ENCODE measurements around the gene AUTS2.

The AUTS2 gene

DNA sequence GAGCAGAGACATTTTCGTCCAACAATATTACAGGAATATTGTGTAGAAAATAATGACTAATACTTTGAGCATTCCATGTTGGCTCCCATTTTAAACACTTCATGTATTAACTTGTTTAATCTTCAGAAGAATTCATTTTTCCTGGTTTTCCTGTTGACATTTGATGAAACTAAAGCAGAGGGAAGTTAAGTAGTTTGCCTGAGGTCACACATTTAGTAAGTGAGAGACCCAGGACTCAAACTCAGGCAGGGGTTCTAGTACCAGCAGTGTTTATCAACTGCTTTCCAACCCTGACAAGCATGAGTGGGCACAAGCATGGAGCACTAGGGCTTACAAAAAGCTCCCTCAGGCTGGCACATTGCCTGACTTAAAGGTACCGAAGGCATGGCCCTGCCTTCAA, 719.1 kb downstream of the AUTS2 start:
- DNase-seq, result no peak

DNA sequence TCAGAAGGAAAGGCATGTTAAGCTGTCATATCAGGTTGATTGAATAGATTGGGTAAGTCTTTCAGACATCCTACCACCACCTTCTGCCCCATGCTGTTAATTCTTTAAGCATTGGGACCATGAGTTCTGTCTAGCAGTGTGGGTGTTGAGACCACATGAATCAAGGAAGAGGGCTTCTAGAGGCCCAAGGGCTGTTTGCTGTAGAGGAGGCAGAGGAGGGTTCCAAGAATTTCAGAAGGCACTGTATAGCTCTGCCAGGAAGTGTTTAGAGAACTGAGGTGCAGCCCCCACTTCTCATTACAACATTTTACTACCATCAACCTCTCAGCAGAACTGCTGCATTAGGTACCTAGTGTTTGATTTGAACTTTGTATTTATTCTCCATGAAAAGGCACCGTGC, 720.2 kb downstream of the AUTS2 start:
- no peak for DNase-seq

DNA sequence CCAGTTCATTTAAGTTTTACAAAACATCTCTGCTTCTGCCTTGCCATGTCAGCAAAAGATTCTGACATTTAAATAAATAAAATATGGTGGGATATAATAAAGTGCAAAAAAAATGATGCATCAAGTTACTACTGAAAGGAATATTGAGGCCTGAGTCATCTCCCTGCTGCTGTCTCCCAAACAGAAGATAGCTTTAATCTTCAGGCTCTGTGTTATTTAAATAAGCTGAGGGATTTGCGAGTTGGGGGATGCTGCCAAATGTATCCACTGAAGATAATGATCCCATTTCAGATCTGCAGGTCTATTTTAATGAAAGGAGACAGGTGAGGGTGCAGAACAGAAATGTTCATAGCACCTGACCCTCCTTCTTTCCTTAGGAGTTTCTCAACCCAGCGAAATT, 720.8 kb downstream of the AUTS2 start:
- no peak for DNase-seq

DNA sequence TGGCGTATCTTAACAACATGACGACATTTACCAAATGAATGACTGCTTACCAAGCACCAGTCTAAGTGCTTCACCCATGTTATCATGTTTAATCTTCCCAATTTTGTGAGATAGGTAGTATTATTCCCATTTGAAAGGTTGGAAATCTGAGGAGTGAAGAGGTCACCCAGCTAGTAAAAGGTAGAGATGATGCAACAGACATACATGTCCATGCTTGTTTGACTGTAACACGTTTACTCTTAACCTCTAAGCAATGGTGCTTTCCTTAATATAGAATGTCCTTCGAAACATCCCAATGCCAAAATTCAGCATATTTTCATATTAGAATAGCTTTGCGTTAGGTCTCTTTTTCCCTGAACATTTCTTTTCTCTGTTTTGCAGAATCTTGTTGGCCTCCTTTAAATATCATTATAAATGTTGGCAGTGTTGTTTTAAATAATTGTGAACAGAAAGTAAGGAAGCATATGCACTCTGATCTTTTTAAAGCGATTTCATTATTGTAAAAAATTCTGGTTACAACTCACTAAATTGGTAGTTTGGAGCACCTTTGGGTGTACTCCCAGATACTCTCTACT, 722.8 kb downstream of the AUTS2 start:
- no peak for DNase-seq

DNA sequence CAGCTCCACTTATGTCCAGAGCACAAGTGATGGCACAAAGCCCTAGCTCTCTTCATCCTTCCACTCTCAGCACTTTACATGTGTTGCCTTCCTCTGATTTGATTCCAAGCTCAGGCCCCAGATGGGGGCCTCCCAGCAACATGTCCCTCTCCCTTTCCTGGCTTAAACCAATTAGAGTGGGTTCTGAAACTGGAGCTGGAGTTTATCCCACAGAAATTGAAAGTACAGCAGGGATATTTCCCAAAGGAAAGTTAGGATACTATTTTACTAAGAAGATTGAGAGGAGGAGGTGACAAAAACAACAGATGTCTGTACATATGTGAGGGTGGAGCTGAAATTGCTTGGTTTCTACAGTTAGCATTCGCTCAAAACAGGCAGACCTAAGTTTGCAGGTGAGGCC, 724.6 kb downstream of the AUTS2 start:
- DNase-seq, result no peak

DNA sequence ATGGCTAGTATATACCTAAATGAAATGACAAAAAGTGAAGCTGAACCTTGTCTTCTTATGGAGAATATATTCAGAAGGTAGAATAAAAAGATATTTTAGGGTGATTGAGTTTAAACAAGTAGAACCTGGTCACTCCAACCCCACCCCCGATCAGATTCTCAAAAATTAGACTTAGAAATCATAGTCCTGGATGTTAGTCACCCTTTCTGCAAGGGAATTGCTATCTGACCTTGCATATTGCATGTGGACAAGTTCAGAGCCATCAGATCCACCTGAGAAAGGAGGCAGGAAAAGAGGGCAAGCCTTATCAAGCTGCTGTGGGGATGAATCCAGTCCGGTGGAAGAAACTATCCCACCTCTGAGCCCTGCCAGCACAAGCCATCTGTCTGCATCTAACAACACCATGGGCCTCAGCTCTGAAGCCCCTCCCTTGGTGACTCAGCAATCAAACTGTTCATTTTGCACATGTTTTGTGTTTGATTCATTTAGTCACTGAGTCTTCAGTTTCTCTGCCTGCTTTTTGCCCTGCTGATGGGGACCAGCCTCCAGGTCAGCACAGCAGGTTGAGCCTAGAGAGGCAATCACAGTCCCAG, 727.3 kb downstream of the AUTS2 start:
- DNase-seq, result no peak

DNA sequence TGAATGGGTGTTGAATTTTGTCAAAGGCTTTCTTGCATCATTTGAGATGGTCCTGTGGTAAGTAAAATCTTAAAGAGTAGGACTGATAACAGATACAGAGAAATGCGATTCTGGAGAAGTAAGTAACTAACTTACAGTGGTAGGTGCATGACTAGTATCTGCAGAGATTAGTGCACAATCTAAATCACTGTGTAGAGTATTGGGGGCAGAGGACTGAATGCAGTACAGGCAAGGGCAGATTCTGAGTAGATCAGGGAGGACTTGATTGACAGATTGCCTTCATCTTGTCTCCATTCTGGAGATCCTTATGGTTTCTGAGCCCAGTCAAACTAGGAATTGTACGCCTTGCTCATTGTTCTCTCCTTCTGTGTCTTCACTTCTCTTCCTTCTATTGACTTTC, 736.0 kb downstream of the AUTS2 start:
- DNase-seq, result no peak

DNA sequence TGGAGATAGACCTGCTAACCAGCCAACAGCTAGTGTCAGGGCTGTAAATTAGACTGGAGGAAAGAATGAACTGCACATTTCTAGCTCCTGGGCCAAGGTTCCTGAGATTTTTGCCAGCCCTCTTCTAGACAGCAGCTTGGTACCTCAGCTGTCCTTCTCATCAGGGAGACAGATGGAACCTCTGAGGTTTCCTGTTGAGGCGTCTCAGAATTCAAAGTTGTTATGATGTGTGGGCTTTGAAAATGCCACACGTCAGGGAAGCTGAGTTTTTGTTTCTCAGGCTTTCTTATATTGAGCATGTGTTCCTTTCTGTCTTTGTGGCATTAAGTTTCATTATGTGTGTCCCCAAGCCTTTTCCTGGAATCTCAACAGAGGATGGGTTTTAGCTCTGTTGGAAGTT, 736.6 kb downstream of the AUTS2 start:
- no peak for DNase-seq

DNA sequence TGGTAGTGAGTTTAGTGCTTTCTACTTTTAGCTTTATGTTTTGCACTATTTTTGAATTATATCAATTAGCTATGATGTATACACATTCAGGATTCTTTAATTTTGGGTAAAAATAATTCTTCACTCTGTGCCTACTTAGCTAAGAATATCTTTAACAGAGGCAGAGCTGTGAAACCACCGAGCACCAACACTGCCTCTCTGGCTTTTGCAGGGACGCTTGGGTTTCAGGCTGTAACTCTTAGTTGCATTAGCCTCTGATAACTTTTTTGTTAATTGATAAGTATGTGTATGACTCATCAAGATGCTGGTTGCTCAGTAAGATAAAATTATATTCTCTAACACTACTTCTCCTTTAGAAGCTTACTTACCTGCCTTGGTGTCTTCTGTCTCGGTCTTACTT, 738.3 kb downstream of the AUTS2 start:
- DNase-seq, result no peak

DNA sequence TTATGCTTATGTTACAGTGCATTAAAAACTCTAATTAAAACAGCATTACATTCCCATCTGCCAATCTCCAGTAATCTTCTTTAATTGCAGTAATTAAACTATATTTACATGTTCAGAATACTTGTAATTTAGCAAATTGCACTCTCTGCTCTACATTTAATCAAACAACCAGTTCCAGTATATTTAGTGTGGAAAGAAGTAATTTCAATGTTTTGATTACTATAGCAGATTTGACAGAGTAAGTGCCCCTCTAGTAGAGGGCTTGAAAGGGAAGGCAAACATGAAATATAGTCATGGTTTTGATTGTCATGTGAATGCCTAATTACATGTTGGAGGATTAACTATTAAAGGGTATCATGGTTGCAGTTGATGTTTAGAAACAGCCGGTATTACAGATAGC, 739.7 kb downstream of the AUTS2 start:
- no peak for DNase-seq

DNA sequence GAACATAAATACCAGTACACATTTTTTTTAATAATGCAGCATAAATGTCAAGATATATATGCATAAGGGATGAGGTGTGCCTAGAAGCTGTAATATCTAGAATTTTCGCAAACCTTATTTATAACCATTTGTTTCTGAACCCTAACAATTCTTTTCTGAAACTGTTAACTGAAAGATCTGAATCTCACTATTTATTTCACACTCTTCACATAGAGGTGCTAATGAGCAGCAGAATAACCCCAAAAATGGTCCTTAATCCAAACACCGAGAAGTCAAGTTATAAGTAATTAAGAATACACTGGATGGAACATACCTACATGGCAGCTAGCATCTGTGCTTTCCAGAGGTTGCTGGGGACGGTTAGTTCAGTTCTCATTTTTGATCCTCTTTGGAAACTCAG, 742.0 kb downstream of the AUTS2 start:
- DNase-seq, result no peak

DNA sequence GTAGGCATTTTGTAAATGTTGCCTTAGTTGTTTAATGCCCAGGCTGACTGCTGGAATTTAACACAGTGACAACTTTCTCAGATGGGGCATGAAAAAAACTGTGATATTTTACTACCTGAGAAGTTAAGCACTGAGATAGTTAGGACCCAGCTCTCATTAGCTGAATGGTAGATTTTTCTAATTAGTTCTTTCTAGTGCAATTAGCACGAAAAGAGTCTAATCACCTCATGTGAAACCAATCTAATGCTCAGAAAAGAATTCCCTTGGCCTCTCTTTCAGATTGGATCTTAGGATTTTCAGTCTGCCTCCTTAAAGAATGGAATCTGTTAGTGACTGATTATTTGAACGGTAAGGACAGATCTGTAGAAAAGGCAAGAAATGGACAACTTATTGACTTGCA, 743.2 kb downstream of the AUTS2 start:
- DNase-seq, result no peak

DNA sequence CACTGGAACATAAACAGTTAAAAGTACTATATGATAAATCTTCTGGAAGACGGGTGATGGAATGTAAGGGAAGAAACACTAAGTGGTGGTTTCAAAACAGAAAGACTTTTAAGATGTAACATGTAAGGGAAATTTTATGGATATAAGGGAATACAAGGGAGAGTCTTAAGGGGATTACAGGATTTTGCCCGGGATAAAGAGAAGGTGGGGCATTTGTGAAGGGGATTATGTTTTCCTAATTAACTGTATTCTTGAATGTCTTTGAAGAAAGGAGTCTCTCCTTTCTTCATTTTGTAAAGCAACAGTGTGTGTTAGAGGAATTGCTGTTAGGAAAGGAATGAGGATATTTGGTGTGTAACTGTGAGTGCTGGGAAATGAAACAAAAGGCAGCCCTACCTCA, 745.2 kb downstream of the AUTS2 start:
- no peak for DNase-seq

DNA sequence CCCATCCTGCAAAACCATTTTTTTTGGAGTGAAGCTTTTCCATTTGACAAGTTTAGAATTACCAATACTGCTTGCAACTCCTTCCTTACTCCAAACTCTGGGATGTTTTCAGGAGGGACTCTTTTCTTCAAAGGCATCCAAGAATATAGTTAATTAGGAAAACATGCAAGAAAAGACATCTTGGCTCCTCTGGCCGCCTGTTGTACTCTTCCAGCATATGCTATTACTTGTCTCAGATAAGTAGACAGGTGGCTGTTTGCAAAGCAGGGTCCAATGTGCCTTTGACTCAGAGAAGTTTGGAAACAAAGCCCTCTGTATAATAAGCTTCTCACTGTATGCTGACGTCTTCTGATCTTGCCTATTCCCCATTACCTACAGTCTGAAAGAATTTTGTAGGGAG, 746.5 kb downstream of the AUTS2 start:
- DNase-seq, result no peak

DNA sequence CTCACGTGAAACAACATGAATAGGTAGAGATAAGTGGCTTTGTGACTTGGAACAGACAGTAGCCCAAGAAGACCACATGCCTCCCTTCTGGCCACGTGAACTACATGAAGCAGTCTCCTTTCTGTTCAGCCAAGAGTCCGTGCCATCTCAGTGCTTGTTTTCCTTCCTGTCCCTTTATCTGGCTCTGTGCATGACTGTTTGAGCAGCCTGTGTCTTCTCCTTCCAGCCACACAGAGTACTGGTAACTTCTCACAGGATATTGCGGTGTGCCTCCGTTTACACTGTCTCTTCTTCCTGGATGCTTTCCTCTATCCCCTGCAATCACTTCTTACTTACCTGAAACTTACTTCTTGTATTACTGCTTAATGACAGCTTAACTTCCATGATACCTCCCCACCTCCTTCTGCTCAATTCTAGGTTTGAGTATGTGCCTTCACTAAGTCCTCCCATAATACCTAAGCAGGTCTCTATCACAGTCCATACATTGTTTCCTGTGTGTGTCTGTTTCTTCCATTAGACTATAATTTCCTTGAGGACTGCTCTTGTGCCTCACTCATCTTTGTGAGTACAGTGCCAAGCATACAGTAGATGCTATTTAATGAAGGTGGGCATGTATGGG, 748.7 kb downstream of the AUTS2 start:
- DNase-seq, result no peak

DNA sequence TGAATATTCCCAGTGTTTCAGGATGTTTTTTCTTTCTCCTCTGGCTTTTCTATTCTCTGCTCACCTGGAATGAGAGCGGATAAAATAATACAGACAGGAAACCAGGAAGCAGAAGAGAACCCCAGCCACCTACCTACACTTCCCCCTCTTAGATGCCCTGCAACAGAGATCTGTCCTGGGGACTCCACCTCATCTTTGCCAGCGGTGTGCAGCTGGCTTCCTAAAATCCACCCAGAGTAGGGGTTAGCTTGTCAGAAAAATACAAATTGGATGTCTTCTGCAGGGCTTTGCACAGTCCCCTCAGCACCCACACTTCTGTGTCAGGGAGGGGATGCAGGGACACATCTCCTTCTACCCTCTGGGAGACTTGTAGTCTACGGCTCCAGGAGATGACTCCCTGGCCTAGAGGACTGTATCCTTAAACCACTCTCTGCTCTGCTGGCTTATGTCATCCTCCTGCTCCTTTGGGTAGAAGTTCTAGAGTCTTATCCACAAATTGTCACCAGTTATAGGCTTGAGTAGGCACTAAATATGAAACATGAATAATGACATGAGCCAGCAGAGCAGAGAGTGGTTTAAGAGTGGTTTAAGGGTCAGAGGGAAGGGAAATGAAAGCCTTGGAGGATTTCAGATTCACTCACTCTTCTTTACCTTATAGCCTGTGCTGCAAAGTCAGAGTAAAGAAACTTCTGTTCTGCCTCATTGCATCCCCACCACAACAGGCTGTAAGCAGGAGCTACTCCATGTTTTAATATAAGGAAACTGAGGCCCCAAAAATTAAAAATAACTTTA, 749.4 kb downstream of the AUTS2 start:
- no peak for DNase-seq

DNA sequence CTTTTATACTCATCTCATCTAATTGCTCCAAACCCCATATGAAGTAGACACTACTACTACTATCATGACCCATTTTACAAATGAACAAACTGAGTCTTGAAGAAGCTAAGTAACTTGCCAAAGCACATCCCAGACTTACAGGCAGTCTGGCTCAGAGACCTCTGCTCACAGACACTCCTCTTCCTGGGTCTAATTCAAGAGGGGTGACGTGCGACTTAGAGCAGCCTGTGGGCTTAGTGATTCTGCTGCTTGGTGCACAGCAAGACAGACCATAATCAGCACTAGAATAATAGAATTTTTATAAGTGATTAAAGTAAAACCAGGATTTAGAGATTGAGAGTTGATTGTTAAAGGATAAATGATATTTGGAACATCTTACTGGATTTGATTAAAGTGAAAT, 750.8 kb downstream of the AUTS2 start:
- DNase-seq, result no peak

DNA sequence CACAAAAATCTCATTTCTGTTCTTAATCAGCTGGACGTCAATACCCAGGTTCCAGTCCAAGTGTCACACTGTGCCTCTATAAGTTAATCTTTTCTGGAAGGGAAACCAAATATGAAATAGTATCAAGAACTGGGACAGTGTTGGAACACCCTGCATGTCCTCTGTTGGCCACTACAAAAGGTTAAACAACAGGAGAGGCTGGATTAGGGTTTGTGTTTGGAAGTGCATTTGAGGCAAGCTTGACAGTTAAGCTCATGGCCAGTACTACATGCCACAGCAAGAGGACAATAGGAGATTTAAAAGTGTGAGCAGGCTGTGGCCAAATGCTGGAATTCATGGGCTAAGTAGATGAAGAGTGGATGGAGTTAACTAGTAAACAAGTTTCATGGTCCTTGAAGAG, 751.5 kb downstream of the AUTS2 start:
- no peak for DNase-seq

DNA sequence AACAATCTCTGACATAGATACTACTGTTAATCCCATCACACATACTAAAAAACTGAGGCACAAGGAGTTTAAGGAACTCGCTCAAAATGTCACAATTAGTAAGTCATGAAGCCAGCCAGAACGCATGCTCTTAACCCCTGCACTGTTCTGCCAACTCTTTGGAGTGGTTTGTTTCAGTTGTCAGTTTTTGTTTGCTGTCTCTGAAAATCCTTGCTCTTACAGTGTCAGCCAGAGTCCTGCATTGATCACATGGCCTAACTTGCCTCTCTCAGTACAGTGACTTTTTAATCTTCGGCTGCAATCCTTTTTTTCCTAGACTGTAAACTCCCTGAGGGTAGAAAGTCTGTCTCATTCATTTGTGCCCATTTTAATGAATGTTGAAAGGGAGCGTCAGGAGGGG, 753.8 kb downstream of the AUTS2 start:
- no peak for DNase-seq

DNA sequence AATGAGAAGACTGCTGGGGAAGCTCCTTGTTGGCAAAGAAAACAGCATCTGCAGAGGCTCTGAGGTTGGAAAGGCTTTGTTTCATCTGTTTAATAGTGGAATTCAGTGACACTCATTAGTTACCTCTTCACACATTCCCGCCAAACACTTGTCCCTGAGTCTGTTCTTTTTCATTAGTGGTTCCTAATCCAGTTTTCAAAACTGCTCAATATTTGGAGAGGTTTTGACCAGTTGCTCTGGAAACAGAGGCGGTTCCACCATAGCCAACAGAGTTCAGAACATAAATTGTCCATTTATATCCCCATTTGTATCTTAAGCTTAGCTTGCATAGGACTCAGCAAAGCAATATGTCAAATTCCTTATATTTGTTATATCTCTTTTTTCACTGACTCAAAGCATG, 754.6 kb downstream of the AUTS2 start:
- DNase-seq, result no peak

DNA sequence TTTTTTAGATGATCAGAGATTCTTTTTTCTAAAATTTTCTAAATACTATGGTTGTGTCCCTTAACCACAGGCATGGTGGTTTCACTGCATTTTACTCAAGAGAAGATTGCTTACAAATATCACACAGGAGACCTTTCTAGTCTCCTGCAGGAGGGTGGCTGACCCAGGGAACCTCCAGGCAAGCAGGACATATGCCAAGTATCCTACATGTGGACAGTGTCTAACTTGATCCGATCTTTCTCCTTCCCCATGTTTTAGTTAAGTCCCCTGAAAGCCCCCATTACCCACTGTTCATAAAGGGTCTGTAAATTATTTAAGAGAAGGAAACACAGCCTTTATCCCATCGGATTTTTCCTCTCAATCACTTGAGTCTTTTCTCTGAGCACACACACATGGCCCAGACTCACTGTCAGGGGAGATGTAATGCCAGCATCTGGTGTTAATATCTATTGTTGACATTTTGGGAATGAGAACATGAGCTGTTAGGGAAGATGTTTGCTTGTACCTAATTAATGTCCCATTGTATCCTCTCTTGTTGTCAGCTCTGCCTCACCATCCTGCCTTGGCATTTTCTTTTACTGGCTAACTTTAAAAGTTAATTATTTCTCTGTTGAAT, 755.2 kb downstream of the AUTS2 start:
- DNase-seq, result no peak

DNA sequence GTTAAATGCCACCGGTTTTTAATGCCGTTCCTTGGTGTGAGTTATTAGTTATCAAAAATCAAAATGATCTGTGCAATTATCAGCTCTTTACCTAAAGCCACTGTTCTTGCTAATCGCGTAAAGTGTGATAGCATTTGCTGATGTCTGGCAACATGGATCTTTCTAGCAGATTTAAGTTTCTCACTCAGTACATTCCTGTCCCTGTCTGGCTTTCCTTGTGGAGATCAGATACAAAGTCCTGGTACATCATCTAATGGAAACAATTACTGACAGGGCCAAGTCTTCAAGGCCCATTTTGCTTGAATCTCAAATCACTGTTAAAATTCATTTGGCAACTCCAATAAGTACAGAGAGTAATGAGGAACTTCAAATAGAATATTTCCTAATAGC, 755.7 kb downstream of the AUTS2 start:
- DNase-seq, result no peak
